GM12878 (cell line): ENCODE measurements around the gene HYDIN.

ENCODE experiments used
- GABPA ChIP-seq: IDR thresholded peaks from 2 replicates; pipeline ENCODE4 v1.6.1; 2014; ENCODE audit warnings: antibody characterized with exemption, low read depth, mild to moderate bottlenecking, inconsistent platforms
- MAX ChIP-seq: IDR thresholded peaks from 2 replicates; pipeline ENCODE4 v1.6.1; 2012; ENCODE audit warnings: low read depth, low read length, improper control_type of control experiment
- TARDBP ChIP-seq: IDR thresholded peaks from 2 replicates; pipeline ENCODE4 v1.6.1; 2016; ENCODE audit warnings: borderline replicate concordance
- ZNF274 ChIP-seq: IDR thresholded peaks from one replicate; pipeline ENCODE4 v1.8.0; 2011; ENCODE audit not compliant: insufficient read length, insufficient read depth

DNA sequence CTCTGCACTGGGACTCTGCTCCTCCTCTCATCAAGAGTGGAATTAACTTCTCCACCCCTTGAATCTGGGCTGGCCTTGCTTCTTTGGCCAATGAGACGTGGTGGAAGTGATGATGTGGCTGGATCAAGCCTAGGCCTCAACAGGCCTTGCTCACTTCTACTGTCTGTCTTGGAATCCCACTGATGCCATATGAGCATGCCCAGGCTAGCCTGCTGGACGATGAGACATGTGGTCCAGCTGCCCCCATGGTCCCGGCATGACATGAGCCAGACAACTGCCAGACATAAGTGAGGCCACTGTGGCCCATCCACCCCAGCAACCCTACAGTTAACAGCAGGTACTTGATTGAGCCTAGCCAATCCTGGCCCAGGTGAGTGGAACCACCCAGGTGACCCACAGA is 448.3 kb downstream of the HYDIN start:
- TF ChIP-seq ZNF274 = no peak
- TF ChIP-seq TARDBP = no peak
- no peak for TF ChIP-seq MAX
- TF ChIP-seq GABPA = no peak
